Jurkat, Clone E6-1 (cell line): Measurements from ENCODE around the gene PRPF4.
A peak's percentile ranks its signal among the peaks of the same experiment; 100 is the strongest.
"Not testable (repeated sequence)": the region's sequence is repeated elsewhere in the genome, so short reads cannot be mapped to it uniquely, and the experiment has no call there.

Source experiments
- DNase-seq: peaks from one replicate; pipeline ENCODE4 v3.0.0-alpha.2; 2011; ENCODE audit warnings: low read depth, low spot score
- H3K4me3 ChIP-seq: 2 replicates; pipeline ENCODE4 v1.5.1; 2011; ENCODE audit warnings: mild to moderate bottlenecking, low read length, control low read depth, moderate library complexity

PRPF4 gene

DNA sequence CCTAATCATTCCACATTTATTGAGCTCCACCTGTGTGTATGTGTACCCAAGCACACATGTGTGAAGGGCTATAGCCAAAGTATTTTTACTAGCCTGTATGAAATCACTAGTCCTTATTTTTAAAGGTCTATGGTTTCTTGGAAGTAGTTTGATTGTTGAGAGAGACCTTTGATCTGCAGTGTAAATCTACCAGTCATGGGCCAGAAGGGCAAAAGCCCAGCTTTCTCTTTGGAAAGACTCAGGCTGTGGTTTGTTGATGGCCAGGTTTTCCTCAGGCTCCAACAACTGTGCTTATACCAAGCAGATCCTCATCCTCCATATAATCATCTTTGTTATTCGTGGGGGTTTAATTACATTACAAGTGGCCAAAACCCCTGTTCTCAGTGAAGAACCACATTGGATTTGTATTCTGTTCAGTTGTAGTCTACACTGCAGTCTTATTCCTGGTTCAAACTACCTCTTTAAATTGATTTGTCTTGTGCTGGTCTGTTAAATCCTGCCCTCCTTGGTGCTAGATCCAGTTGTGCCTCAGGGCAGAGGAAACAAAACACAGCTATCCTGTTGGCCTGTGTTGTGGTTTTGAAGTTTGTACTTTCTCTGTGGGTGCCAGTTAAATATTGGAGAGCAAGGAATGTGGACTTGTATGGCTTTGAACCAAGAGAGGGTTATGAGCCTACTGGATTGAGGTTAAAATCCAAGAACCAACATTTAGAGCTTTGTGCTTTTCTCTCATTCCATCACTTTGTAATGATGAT is 13.4 kb upstream of the PRPF4 start:
- no peak overlapping the region for H3K4me3 ChIP-seq
- no peak for DNase-seq

DNA sequence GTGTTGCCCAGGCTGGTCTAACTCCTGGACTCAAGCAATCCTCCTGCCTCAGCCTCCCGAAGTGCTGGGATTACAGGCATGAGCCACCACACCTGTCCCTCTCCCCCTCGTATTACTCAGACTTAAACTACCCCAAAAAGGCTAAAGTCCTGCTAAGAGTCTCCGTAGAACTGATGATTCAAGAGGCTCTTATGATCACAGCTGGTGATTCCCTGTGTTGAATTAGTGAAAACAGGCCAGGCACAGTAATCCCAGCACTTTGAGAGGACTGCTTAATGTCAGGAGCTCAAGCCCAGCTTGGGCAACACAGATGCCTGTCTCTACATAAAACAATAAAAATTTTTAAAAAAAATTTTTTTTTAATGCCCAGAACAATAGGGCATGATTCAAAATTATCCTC is 9.3 kb upstream of the PRPF4 start:
- no peak for DNase-seq

DNA sequence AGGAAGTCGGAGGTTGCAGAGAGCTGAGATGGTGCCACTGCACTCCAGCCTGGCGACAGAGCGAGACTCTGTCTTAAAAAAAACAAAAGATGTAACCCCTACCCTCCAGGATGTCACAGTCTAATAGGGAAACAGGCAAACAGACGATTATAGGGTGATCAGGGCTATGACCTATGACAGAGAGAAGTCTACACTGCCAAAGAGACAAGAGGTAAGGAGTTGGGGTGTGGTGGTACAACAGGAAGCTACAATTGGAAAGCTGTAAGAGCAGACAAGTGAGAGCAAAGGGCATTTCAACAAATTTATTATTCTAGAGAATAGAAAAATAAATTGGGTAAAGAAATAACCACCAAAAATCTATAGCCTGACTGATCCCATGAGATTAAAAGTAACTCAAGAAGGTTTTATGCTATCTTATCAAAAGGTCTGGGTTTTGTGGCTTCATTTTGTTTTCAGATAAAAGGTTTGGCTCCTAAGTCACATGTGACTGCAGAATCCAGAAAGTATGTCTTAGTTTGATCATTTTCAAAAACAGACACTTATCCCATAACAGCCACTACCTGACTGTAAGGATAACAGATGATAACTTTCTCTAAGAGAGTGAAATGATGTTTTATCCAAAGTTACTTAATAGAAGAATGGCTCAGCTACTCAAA is 7.4 kb upstream of the PRPF4 start:
- no peak overlapping the region for H3K4me3 ChIP-seq
- no peak for DNase-seq

More for the DNA sequence above, 9.3 kb upstream of the PRPF4 start:
- H3K4me3 ChIP-seq = no peak overlapping the region

- DNase-seq = no peak
- H3K4me3 ChIP-seq = no peak overlapping the region
Observed at GRCh38 chr9:113269355-113269754, 6.1 kb upstream of the PRPF4 start.

GRCh38 chr9:113269871-113270270 is 5.6 kb upstream of the PRPF4 start:
- no peak overlapping the region for H3K4me3 ChIP-seq
- no peak for DNase-seq

DNA sequence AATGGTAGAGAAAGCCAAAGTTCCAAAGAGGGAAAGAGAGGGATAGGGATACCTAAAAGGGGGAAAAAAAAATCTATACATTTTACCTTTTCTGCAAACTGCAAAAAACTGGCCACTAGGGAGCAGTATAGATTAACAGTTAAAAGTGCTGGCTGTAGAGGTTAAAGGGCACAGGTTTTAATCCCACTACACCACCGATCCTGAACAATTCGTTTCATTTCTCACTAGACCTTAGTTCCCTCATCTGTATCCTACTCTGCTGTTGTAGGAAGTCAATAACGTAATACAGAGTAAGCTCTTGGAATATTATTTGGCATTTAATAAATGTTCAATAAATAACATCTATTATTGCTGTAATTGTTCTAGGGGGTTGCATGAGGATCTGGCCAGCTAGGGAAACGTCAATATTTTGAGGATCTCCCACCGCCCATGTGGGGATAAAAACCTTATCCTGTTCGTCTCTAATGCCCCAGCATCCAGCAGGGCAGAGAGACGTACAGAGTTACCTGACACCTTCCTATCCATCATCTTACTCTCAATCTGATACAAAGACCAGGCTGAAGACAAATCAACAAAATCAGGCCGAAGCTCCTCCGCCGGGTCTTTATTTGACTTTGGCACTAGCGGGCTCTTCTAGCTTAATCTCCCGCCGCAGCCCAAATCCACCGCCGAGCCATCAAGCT is 843 bp upstream of the PRPF4 start:
- H3K4me3 ChIP-seq = peak overlapping the region; percentile 83
- peak; percentile 69 for DNase-seq

GRCh38 chr9:113278840-113279239 is 3.4 kb downstream of the PRPF4 start:
- no peak for DNase-seq
- H3K4me3 ChIP-seq = no peak overlapping the region

GRCh38 chr9:113281356-113281755 is 5.9 kb downstream of the PRPF4 start:
- DNase-seq = no peak

GRCh38 chr9:113289091-113289490 is 13.6 kb downstream of the PRPF4 start:
- no peak for DNase-seq
- no peak overlapping the region for H3K4me3 ChIP-seq

More at GRCh38 chr9:113281356-113281755, 5.9 kb downstream of the PRPF4 start:
- H3K4me3 ChIP-seq = no peak overlapping the region

DNA sequence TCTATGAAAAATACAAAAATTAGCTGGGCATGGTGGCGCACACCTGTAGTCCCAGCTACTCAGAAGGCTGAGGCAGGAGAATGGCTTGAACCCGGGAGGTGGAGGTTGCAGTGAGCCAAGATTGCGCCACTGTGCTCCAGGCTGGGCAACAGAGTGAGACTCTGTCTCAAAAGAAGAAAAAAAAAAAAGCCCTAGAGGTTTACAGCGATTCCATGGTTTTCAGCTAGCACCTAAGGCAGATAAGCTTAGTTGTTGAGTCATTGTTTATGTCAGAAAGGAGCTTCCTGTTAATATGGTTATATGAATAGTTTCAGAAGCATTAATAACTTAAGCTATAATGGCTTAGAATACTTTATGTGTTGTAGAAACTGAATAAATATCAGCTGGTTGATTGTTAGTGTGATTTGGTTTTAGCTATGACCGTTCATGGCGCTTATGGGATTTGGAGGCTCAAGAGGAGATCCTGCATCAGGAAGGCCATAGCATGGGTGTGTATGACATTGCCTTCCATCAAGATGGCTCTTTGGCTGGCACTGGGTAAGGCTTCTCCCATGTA is 14.7 kb downstream of the PRPF4 start:
- DNase-seq = no peak
- no peak overlapping the region for H3K4me3 ChIP-seq

DNA sequence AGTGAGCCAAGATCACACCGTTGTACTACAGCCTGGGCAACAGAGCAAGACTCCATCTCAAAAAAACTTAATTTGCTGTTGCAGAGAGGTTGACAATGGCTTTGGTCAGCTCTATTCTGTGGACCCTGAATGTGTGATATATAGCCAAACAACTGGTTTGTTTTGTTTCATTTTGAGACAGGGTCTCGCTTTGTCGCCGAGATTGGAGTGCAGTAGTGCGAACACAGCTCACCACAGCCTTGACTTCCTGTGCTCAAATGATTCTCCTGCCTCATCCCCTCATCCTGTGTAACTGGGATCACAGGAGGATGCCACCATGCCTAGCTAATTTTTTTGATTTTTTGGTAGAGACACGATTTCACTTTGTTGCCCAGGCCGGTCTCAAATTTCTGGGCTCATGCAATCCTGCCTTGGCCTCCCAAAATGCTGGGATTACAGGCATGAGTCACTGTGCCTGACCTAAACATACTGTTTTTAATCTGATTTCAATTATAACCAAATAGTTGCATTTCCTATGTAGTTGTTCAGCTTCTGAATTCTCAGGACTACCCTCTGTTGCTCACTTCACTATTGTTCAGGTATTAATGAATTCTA is 17.9 kb downstream of the PRPF4 start:
- no peak overlapping the region for H3K4me3 ChIP-seq
- no peak for DNase-seq

GRCh38 chr9:113296247-113296646 is 20.8 kb downstream of the PRPF4 start:
- not testable (repeated sequence) for H3K4me3 ChIP-seq, DNase-seq

DNA sequence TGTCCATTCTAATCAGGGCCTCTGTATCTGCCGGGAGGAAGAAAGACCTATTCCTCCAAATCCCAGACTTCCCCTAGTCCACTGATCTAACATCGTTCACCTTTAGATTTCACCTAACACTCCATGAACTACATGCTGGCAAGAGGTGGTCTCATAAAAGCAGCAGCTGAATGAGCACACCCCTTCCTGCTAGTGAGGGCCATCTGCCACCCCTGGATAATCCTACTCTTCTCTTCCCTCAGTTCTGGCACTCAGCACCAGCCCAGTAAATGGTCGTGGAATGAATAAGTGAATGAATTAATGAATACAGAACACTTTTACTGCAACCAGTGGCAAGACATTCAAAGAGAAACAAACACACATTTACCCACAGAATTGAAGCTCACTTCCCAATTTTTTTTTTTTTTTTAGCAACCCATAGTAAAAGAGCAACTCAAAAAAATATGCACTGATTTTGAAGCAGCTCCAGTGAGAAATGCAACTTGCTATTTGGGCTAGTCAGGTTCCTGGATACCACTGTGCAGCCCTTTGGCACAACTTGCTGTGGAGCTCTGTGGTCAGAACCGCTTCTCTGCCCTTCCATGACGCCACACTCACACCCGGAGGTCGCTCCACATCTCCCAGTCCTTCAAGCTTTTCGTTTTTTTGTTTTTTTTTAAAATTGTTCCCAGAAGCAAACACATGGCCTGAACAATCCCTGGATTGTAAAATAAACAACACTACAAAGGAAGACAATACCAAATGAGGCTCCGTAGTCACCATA is 21.5 kb downstream of the PRPF4 start:
- no peak overlapping the region for H3K4me3 ChIP-seq
- DNase-seq = no peak

DNA sequence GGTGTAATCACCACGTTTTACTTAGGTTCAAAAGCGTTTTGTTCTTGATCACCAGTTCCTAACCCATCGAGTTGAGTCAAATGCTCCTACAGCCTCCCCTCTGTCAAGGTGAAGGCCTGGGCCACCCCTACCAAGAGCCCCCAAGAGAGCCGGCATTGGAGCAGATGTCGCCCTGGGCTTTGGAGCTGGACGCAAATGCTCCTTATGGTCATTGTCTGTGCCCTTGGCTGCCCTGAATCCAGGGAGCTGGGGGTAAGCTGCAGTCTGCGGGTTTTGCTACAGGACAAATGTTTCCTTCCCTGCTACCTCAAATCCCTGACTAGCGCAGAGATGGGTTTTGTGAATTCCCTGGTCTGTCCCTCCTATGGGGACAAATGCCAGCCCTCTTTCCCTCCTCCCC is 22.9 kb downstream of the PRPF4 start:
- H3K4me3 ChIP-seq = no peak overlapping the region

GRCh38 chr9:113298924-113299770 is 23.7 kb downstream of the PRPF4 start:
- DNase-seq = no peak
- no peak overlapping the region for H3K4me3 ChIP-seq

More for the DNA sequence above, 22.9 kb downstream of the PRPF4 start:
- no peak for DNase-seq

GRCh38 chr9:113299800-113300292 is 24.4 kb downstream of the PRPF4 start:
- H3K4me3 ChIP-seq = no peak overlapping the region
- no peak for DNase-seq

DNA sequence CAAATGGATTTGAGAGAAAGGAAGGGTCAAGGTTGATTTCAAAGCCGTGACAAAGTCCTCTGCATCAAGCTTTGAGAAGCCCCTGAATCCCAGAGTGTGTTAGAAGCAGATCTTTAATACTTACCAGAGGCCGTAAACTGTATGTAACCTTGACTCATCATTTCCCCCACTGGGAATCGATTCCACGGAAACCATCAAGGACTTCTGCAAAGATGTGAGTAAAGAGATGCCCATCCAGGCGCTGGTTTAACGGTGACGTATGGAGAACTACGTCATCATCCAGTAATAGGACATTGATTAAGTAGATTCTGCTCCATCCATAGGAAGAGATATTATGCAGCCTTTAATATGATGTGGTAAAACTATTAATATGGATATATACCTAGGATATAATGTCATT is 26.1 kb downstream of the PRPF4 start:
- no peak for DNase-seq
- H3K4me3 ChIP-seq = no peak overlapping the region
